ENCODE data around the gene TPST2. TPM values are rescaled to one million over a fixed set of nuclear protein-coding genes. Genes with fewer than 3 reads are reported as not detected.

TPST2 gene
- total RNA-seq, 4 donors from 2014 or later: 99.2 to 154 (median 121) TPM

- TF ChIP-seq POLR2A (IDR thresholded peaks at IDR 0.05): no peak
- TF ChIP-seq CTCF (IDR thresholded peaks at IDR 0.05): no peak
These were observed 16.7 kb upstream of the TPST2 start for GRCh38 chr22:26606611-26607010.

GRCh38 chr22:26604368-26604767 lies 14.4 kb upstream of the TPST2 start:
- 83 to 91% methylated on average over 1 of the region's 1 CpG for WGBS, 2 donors
- H3K4me3 ChIP-seq (replicated peaks in 1 of 3): no peak overlapping the region
- intact Hi-C loops (cut with DNase I): no loop called here

More at GRCh38 chr22:26606611-26607010, 16.7 kb upstream of the TPST2 start:
- H3K9me3 ChIP-seq: no peaks in the 10 kb centered on the region
- 89 to 90% methylated on average over 4 of the region's 4 CpGs for WGBS, 2 donors
- no peak overlapping the region for H3K4me3 ChIP-seq (replicated peaks in 1 of 3)
- H3K27me3 ChIP-seq: no peaks in the 10 kb centered on the region
- intact Hi-C loops (cut with DNase I): no loop called here
- no peak for DNase-seq
- H3K36me3 ChIP-seq: no peaks in the 10 kb centered on the region
- H3K4me1 ChIP-seq: no peaks in the 10 kb centered on the region
- no peak overlapping the region for H3K27ac ChIP-seq

GRCh38 chr22:26602127-26602526 lies 12.2 kb upstream of the TPST2 start:
- DNase-seq: no peak
- intact Hi-C loops (cut with DNase I): no loop called here
- TF ChIP-seq POLR2A (IDR thresholded peaks at IDR 0.05) (no peak), CTCF (IDR thresholded peaks at IDR 0.05) (no peak)
- H3K36me3 ChIP-seq: no peaks in the 10 kb centered on the region
- H3K27me3 ChIP-seq: no peaks in the 10 kb centered on the region
- H3K9me3 ChIP-seq: no peaks in the 10 kb centered on the region
- H3K4me3 ChIP-seq (replicated peaks in 1 of 3): no peak overlapping the region
- H3K4me1 ChIP-seq: no peaks in the 10 kb centered on the region
- 79 to 95% methylated on average over 4 of the region's 4 CpGs for WGBS, 2 donors
- no peak overlapping the region for H3K27ac ChIP-seq

More at GRCh38 chr22:26604368-26604767, 14.4 kb upstream of the TPST2 start:
- H3K27me3 ChIP-seq: no peaks in the 10 kb centered on the region
- no peaks in the 10 kb centered on the region for H3K36me3 ChIP-seq
- no peak overlapping the region for H3K27ac ChIP-seq
- no peak for DNase-seq
- H3K9me3 ChIP-seq: no peaks in the 10 kb centered on the region
- TF ChIP-seq CTCF (IDR thresholded peaks at IDR 0.05) (no peak), POLR2A (IDR thresholded peaks at IDR 0.05) (no peak)
- no peaks in the 10 kb centered on the region for H3K4me1 ChIP-seq

GRCh38 chr22:26601726-26602125 lies 11.8 kb upstream of the TPST2 start:
- 80 to 91% methylated on average over 10 to 12 of the region's 12 CpGs for WGBS, 2 donors
- intact Hi-C loops (cut with DNase I): no loop called here
- Histone ChIP-seq H3K9me3 (no peaks in the 10 kb centered on the region), H3K36me3 (no peaks in the 10 kb centered on the region), H3K4me1 (no peaks in the 10 kb centered on the region), H3K27ac (no peak overlapping the region), H3K27me3 (no peaks in the 10 kb centered on the region), H3K4me3 (replicated peaks in 1 of 3) (no peak overlapping the region)
- DNase-seq: no peak
- TF ChIP-seq CTCF (IDR thresholded peaks at IDR 0.05): no peak
- TF ChIP-seq POLR2A (IDR thresholded peaks at IDR 0.05): no peak

- WGBS, 2 donors: 74 to 84% methylated on average over 11 of the region's 11 CpGs
These were observed 9.6 kb upstream of the TPST2 start for GRCh38 chr22:26599505-26599904.

More at GRCh38 chr22:26599505-26599904, 9.6 kb upstream of the TPST2 start:
- no peak overlapping the region for H3K4me3 ChIP-seq (replicated peaks in 1 of 3)
- no peak for DNase-seq
- H3K36me3 ChIP-seq: no peaks in the 10 kb centered on the region
- H3K4me1 ChIP-seq: no peaks in the 10 kb centered on the region
- H3K9me3 ChIP-seq: no peaks in the 10 kb centered on the region
- H3K27me3 ChIP-seq: no peaks in the 10 kb centered on the region
- TF ChIP-seq CTCF (IDR thresholded peaks at IDR 0.05) (no peak), POLR2A (IDR thresholded peaks at IDR 0.05) (no peak)
- no peak overlapping the region for H3K27ac ChIP-seq
- intact Hi-C loops (cut with DNase I): no loop called here
